Muscle of leg (tissue), 11 donors: Measurements from ENCODE around the gene MRPL24. TPM values are rescaled to one million over a fixed set of nuclear protein-coding genes. Genes with fewer than 3 reads are reported as not detected.

Experiments used
- DNase-seq: peaks from one replicate; pipeline ENCODE4 v3.0.0; 2013
- H3K27ac ChIP-seq: one replicate; pipeline ENCODE4 v1.5.1; 2013; ENCODE audit warnings: mild to moderate bottlenecking, low read length, control low read depth
- H3K27me3 ChIP-seq: one replicate; pipeline ENCODE4 v1.6.1; 2013; ENCODE audit warnings: low read length; ENCODE audit not compliant: control insufficient read depth, insufficient read depth
- H3K36me3 ChIP-seq: one replicate; pipeline ENCODE4 v1.6.1; 2013; ENCODE audit warnings: low read length; ENCODE audit not compliant: control insufficient read depth, insufficient read depth
- H3K4me1 ChIP-seq: one replicate; pipeline ENCODE4 v1.6.1; 2013; ENCODE audit warnings: low read length; ENCODE audit not compliant: control insufficient read depth, insufficient read depth
- H3K4me3 ChIP-seq: one replicate; pipeline ENCODE4 v1.5.1; 2013; ENCODE audit warnings: low read length, control low read depth
- H3K9me3 ChIP-seq: replicated peaks from 2 replicates; pipeline ENCODE4 v1.6.1; 2013; ENCODE audit warnings: low read depth, low read length; ENCODE audit not compliant: control insufficient read depth
- WGBS: methylation state at CpG from one replicate; pipeline ENCODE4 v1.1.5; 2013; ENCODE audit warnings: missing lambda C conversion rate; ENCODE audit not compliant: insufficient coverage; 5-methylcytosine and 5-hydroxymethylcytosine counted together
- polyA plus RNA-seq, 8 donors: library from polyadenylated mRNA; unstranded; fragments of 120-200 nt; gene quantifications; one replicate each; pipeline versions ENCODE4 v1.2.1 to v1.2.3, GENCODE V29; 2013; ENCODE audit warnings: inconsistent platforms in 1 of 8, low replicate concordance in 1 of 8; ENCODE audit not compliant: insufficient read length in 8 of 8, insufficient read depth in 1 of 8
- total RNA-seq: library from RNA; stranded (reverse); fragments of 120-200 nt; gene quantifications from one replicate; pipeline ENCODE4 v1.2.4, GENCODE V29; 2013

MRPL24 gene
- total and polyA plus RNA-seq, 9 donors = 64.7 to 74.0 (median 68.9) TPM

GRCh38 chr1:156750711-156751450 lies 10.0 kb upstream of the MRPL24 start:
- Histone ChIP-seq H3K4me3 (peak overlapping the region; percentile 86), H3K9me3 (no peaks in the 10 kb centered on the region), H3K4me1 (peaks cover 59% of the 10 kb centered on the region), H3K27ac (peak overlapping the region; percentile 100), H3K27me3 (no peaks in the 10 kb centered on the region), H3K36me3 (peaks cover 4% of the 10 kb centered on the region)
- DNase-seq = peak; percentile 68
- 0% methylated on average over 53 of the region's 64 CpGs for WGBS

- Histone ChIP-seq H3K4me3 (peak overlapping the region; percentile 86), H3K4me1 (peaks cover 65% of the 10 kb centered on the region), H3K27me3 (no peaks in the 10 kb centered on the region), H3K9me3 (no peaks in the 10 kb centered on the region), H3K27ac (peak overlapping the region; percentile 100), H3K36me3 (peaks cover 8% of the 10 kb centered on the region)
- 0% methylated on average over 1 of the region's 5 CpGs for WGBS
- peak; percentile 44 for DNase-seq
Observed at GRCh38 chr1:156750191-156750672, 9.3 kb upstream of the MRPL24 start.

DNA sequence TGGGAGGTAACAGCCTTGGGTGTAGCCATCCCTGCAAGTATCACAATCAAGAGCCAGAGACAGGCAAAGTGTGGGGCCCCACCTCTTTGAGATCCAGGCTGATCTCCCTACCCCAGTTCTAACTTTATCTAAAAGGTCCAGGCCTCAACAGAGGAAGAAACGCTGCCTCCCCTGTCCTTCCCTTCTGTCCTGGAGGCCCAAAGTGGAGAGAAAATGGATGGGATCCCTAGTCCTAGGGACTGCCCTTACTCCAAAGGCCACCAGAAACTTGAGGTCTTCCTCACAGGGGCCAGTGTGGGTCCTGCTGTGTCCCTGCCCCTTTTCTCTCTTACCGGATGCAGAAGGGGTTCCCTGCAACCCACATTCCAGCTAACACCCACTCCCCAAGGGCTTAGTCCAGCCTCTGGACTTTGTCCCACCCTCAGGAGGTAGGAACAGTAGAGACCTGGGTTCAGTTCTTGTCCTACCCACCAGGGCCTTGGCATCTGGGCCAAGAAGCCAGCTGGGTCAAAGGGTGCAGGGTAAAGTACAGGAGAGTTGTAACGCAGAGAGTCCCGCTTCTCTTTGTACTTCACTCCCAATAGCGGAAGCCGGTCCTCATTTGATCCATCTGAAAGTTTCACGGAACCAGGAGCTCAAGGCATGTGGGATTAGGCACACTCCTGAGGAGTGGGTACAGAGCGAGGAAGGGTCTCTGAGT lies 8.7 kb upstream of the MRPL24 start:
- peak overlapping the region; percentile 86 for H3K4me3 ChIP-seq
- WGBS = 29% methylated on average over 2 of the region's 8 CpGs
- H3K4me1 ChIP-seq = peaks cover 64% of the 10 kb centered on the region
- no peaks in the 10 kb centered on the region for H3K27me3 ChIP-seq
- peaks cover 15% of the 10 kb centered on the region for H3K36me3 ChIP-seq
- DNase-seq = peak; percentile 43
- peak overlapping the region; percentile 100 for H3K27ac ChIP-seq
- no peaks in the 10 kb centered on the region for H3K9me3 ChIP-seq

DNA sequence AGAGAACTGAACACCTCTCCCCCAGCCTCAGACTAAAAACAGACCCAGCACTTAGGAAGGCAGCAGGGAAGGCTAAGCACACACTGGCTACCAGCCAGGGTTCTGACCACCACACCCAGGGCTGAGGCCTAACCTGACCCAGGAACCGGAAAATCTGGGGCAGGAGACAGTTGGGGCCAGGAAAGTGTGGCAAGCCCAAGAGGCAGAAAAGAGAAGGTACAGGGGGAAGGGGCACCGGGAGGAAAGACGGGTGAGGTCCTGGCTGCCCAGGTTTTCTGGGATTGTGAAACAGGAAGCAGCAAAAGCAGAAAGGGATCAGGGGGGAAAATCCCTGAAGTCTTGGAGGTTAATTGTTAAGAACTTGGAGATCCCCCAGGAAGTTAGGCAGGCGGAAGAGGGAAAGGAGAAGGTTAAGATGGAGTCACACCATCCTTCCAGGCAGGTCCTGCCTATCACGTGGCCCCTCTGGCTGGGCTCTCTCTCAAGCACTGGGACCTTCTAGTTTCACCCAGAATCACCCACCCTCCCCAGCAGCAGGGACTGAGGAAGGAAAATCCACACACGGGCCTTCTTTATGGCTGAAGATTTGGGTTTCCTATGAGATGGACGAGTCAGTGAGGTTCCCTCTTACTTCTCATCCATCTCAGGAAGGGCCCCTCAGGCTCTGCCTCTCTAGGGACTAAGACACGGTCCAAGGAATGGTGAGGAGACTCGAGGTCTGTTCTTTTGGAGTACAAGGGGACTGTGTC lies 8.0 kb upstream of the MRPL24 start:
- Histone ChIP-seq H3K36me3 (peaks cover 21% of the 10 kb centered on the region), H3K9me3 (no peaks in the 10 kb centered on the region), H3K4me1 (peaks cover 59% of the 10 kb centered on the region), H3K27me3 (no peaks in the 10 kb centered on the region), H3K27ac (peak overlapping the region; percentile 100), H3K4me3 (peak overlapping the region; percentile 86)
- peak; percentile 73 for DNase-seq
- WGBS = 3% methylated on average over 3 of the region's 9 CpGs

GRCh38 chr1:156747742-156748669 lies 7.1 kb upstream of the MRPL24 start:
- 28% methylated on average over 2 of the region's 8 CpGs for WGBS
- Histone ChIP-seq H3K4me1 (peaks cover 55% of the 10 kb centered on the region), H3K27ac (peak overlapping the region; percentile 100), H3K4me3 (peak overlapping the region; percentile 86), H3K9me3 (no peaks in the 10 kb centered on the region), H3K27me3 (no peaks in the 10 kb centered on the region), H3K36me3 (peaks cover 29% of the 10 kb centered on the region)
- DNase-seq = peak; percentile 51

GRCh38 chr1:156746728-156747631 lies 6.1 kb upstream of the MRPL24 start:
- Histone ChIP-seq H3K27me3 (no peaks in the 10 kb centered on the region), H3K9me3 (no peaks in the 10 kb centered on the region), H3K27ac (peak overlapping the region; percentile 100), H3K4me3 (peak overlapping the region; percentile 86), H3K36me3 (peaks cover 39% of the 10 kb centered on the region), H3K4me1 (peaks cover 51% of the 10 kb centered on the region)
- 2% methylated on average over 13 of the region's 29 CpGs for WGBS
- DNase-seq = peak; percentile 97

DNA sequence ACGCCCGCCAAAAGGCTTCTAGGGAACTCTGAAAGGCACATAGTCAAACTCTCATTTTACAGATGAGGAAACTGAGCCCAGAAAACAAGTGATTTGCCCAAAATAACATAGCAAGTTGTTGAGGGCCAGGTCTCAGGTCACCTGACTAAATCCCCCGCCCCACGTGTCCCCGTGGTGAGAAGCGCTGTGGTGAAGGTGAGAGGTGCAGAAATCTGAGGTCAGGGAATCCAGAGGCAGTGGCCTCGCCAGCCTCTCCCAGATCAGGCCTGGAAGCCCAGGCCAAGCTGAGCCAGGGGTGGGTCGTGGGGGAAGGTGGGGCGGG lies 5.5 kb upstream of the MRPL24 start:
- H3K9me3 ChIP-seq = no peaks in the 10 kb centered on the region
- peaks cover 56% of the 10 kb centered on the region for H3K4me1 ChIP-seq
- DNase-seq = no peak
- H3K27ac ChIP-seq = peak overlapping the region; percentile 100
- WGBS = 26% methylated on average over 4 of the region's 9 CpGs
- H3K27me3 ChIP-seq = no peaks in the 10 kb centered on the region
- peak overlapping the region; percentile 86 for H3K4me3 ChIP-seq
- peaks cover 44% of the 10 kb centered on the region for H3K36me3 ChIP-seq

GRCh38 chr1:156745881-156746280 lies 5.0 kb upstream of the MRPL24 start:
- Histone ChIP-seq H3K36me3 (peaks cover 44% of the 10 kb centered on the region), H3K4me1 (peaks cover 57% of the 10 kb centered on the region), H3K27me3 (no peaks in the 10 kb centered on the region), H3K9me3 (no peaks in the 10 kb centered on the region), H3K4me3 (no peak overlapping the region), H3K27ac (peak overlapping the region; percentile 100)
- WGBS = 86% methylated on average over 2 of the region's 3 CpGs
- DNase-seq = no peak
